Uterus (tissue), 4 donors: Measurements from ENCODE around the gene FHIP1A. TPM values are rescaled to one million over a fixed set of nuclear protein-coding genes. Genes with fewer than 3 reads are reported as not detected.
"Not testable (repeated sequence)": the region's sequence is repeated elsewhere in the genome, so short reads cannot be mapped to it uniquely, and the experiment has no call there.

Experiments
- DNase-seq, 2 donors: peaks; one replicate each; pipeline ENCODE4 v3.0.0-alpha.2; 2019 to 2020
- H3K27ac ChIP-seq, 2 donors: fragments of 200-600 bp; sonication (generic); 1 replicate in 1 of 2; 2 replicates in 1 of 2; pipeline ENCODE4 v1.5.1; 2016 to 2018
- H3K27me3 ChIP-seq, 2 donors: fragments of 200-600 bp; sonication (generic); one replicate each; pipeline ENCODE4 v1.5.1; 2018 to 2019; ENCODE audit warnings: control low read depth in 1 of 2
- H3K36me3 ChIP-seq, 2 donors: fragments of 200-600 bp; sonication (generic); one replicate each; pipeline ENCODE4 v1.5.1; 2019; ENCODE audit warnings: control low read depth in 1 of 2
- H3K4me1 ChIP-seq, 2 donors: fragments of 200-600 bp; sonication (generic); one replicate each; pipeline ENCODE4 v1.5.1; 2018 to 2019; ENCODE audit warnings: control low read depth in 1 of 2
- H3K4me3 ChIP-seq, 2 donors: fragments of 200-600 bp; sonication (generic); 1 replicate in 1 of 2; 2 replicates in 1 of 2; pipeline ENCODE4 v1.5.1; 2018 to 2019; ENCODE audit warnings: mild to moderate bottlenecking in 1 of 2
- H3K9me3 ChIP-seq, 2 donors: fragments of 200-600 bp; sonication (generic); one replicate each; pipeline ENCODE4 v1.5.1; 2019; ENCODE audit warnings: control low read depth in 1 of 2
- CTCF ChIP-seq, 4 experiments: fragments of 200-600 bp in 2 of 4; fragments of 450-650 bp in 2 of 4; sonication (generic) in 2 of 4; IDR thresholded peaks; one replicate each; pipeline ENCODE4 v1.5.1; 2016 to 2019; ENCODE audit warnings: antibody characterized with exemption in 4 of 4, mild to moderate bottlenecking in 2 of 4, moderate library complexity in 1 of 4
- POLR2A ChIP-seq, 2 donors: fragments of 450-650 bp; IDR thresholded peaks; one replicate each; pipeline ENCODE4 v1.6.1; 2016; ENCODE audit warnings: antibody characterized with exemption in 2 of 2, mild to moderate bottlenecking in 1 of 2, moderate library complexity in 1 of 2
- intact Hi-C: fragments of 100-400 bp; cut with DNase I; formaldehyde crosslinking; loops from one replicate; pipeline ENCODE4 v1.15.1; 2023; ENCODE audit warnings: low total_unique reads
- total RNA-seq, 4 donors: library from RNA; depleted of rRNA in 3 of 4; stranded (reverse); fragments of >200 nt in 3 of 4; gene quantifications; one replicate each; pipeline versions ENCODE4 v1.1.0 to v1.2.4, GENCODE V29; 2014 to 2023
- donor health status: DM: yes; HTN: yes; CAD: no.

The FHIP1A gene
- total RNA-seq, 4 donors from 2014 or later = 2.6 to 25.6 (median 10.5) TPM

GRCh38 chr4:151362404-151363164, 46.4 kb upstream of the FHIP1A start:
- Histone ChIP-seq H3K9me3 (no peaks in the 10 kb centered on the region), H3K4me3 (no peak overlapping the region), H3K27me3 (no peaks in the 10 kb centered on the region), H3K4me1 (no peaks in the 10 kb centered on the region), H3K36me3 (no peaks in the 10 kb centered on the region), H3K27ac (no peak overlapping the region)
- peak; percentile 83 to 84 for DNase-seq
- TF ChIP-seq CTCF (IDR thresholded peaks at IDR 0.05) = peak; percentile 91 to 97 (median 94)
- no peak for TF ChIP-seq POLR2A (IDR thresholded peaks at IDR 0.05)
- intact Hi-C loops = loop anchor here (5.0 kb wide), 1 partner anchor 245 kb away; no protein-coding TSS in a partner anchor

- TF ChIP-seq POLR2A (IDR thresholded peaks at IDR 0.05) = no peak
- no peak for TF ChIP-seq CTCF (IDR thresholded peaks at IDR 0.05)
- intact Hi-C loops = no loop called here
- Histone ChIP-seq H3K4me1 (no peaks in the 10 kb centered on the region), H3K27me3 (no peaks in the 10 kb centered on the region), H3K9me3 (no peaks in the 10 kb centered on the region), H3K27ac (no peak overlapping the region), H3K4me3 (no peak overlapping the region), H3K36me3 (no peaks in the 10 kb centered on the region)
- no peak for DNase-seq
Measured at GRCh38 chr4:151376540-151376939, 32.4 kb upstream of the FHIP1A start.

- Histone ChIP-seq H3K4me1 (no peaks in the 10 kb centered on the region), H3K4me3 (no peak overlapping the region), H3K27me3 (no peaks in the 10 kb centered on the region), H3K27ac (no peak overlapping the region), H3K9me3 (no peaks in the 10 kb centered on the region), H3K36me3 (no peaks in the 10 kb centered on the region)
- intact Hi-C loops = no loop called here
- DNase-seq = no peak
- TF ChIP-seq POLR2A (IDR thresholded peaks at IDR 0.05) (no peak), CTCF (IDR thresholded peaks at IDR 0.05) (no peak)
Measured at GRCh38 chr4:151389311-151389710, 19.7 kb upstream of the FHIP1A start.

GRCh38 chr4:151389799-151390198, 19.2 kb upstream of the FHIP1A start:
- H3K4me1 ChIP-seq, H3K27ac ChIP-seq, DNase-seq, H3K9me3 ChIP-seq, H3K4me3 ChIP-seq, H3K27me3 ChIP-seq, H3K36me3 ChIP-seq, intact Hi-C loops: not testable (repeated sequence)

- Histone ChIP-seq H3K4me3 (no peak overlapping the region), H3K27me3 (no peaks in the 10 kb centered on the region), H3K27ac (no peak overlapping the region), H3K4me1 (no peaks in the 10 kb centered on the region), H3K36me3 (no peaks in the 10 kb centered on the region), H3K9me3 (no peaks in the 10 kb centered on the region)
- TF ChIP-seq CTCF (IDR thresholded peaks at IDR 0.05) = no peak
- no peak for TF ChIP-seq POLR2A (IDR thresholded peaks at IDR 0.05)
- DNase-seq = no peak
- intact Hi-C loops = no loop called here
Measured at GRCh38 chr4:151395873-151396272, 13.1 kb upstream of the FHIP1A start.
